Measurements from ENCODE around the gene CEP350.
A peak's percentile ranks its signal among the peaks of the same experiment; 100 is the strongest.

CEP350 gene, protein sequence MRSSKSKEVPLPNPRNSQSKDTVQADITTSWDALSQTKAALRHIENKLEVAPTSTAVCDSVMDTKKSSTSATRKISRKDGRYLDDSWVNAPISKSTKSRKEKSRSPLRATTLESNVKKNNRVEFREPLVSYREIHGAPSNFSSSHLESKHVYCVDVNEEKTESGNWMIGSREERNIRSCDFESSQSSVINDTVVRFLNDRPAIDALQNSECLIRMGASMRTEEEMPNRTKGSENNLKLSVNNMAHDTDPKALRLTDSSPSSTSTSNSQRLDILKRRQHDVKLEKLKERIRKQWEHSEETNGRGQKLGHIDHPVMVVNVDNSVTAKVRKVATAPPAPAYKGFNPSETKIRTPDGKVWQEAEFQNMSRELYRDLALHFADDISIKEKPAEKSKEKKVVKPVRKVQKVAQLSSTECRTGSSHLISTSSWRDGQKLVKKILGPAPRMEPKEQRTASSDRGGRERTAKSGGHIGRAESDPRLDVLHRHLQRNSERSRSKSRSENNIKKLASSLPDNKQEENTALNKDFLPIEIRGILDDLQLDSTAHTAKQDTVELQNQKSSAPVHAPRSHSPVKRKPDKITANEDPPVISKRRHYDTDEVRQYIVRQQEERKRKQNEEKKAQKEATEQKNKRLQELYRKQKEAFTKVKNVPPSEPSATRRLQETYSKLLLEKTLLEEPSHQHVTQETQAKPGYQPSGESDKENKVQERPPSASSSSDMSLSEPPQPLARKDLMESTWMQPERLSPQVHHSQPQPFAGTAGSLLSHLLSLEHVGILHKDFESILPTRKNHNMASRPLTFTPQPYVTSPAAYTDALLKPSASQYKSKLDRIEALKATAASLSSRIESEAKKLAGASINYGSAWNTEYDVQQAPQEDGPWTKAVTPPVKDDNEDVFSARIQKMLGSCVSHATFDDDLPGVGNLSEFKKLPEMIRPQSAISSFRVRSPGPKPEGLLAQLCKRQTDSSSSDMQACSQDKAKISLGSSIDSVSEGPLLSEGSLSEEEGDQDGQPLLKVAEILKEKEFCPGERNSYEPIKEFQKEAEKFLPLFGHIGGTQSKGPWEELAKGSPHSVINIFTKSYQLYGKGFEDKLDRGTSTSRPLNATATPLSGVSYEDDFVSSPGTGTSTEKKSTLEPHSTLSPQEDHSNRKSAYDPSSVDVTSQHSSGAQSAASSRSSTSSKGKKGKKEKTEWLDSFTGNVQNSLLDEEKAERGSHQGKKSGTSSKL (N-terminal part only)

DNA sequence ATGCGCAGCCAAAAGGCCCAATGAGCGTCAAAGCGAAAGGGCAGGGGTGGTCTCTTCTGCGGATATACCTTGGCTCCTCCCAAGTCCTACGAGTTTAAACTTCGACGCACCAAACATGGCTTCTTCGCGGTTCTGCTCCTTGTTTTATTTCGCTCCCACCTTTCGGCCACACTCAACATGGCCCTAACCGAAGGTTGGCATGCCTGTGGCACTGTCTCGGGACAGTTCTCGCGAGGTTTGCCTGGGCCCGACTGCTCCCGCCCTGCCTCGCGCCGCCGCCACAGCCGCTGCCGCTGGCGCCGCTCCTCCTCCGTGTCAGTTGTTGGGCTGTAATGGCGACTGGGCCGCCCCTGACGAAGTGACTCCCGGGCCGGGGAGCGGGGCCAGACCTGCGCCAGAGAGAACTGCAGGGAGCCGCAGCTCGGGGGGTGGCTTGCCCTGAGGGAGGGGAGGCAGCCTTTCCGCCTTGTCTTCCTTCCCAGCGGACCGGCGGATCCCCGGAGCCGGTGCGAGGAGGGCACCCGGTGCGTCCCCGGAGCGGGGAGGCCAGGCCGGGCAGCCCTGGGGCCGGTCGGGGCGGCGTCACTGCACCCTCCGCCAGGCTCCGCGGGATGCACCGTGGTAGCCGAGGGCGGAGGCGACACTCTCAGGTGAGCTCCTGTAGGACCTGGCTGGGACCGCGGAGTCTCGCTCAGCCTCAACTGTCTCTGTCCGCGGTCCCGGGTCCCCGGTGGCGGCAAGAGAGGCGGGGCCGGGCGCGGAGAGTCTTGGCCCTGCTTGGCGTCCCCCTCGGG, at the start of gene CEP350:
CEP350 (plus strand) TSS at position 318 of the 794 bp plus-strand sequence. CDS start 31,372 bp downstream, outside the sequence.
- H3K4me3 ChIP-seq (ENCODE audit: low read depth, low read length), result peak within 1 kb of the TSS; percentile 97

GRCh38 chr1:179910934-179911333, 43.7 kb upstream of the CEP350 start:
- no peak overlapping the region for H3K4me3 ChIP-seq (ENCODE audit: low read depth, low read length)
- TF ChIP-seq CTCF (IDR thresholded peaks at IDR 0.05; ENCODE audit: borderline replicate concordance, insufficient read depth, low read depth, low read length), result no peak

More for the DNA sequence above, at the start of gene CEP350:
- TF ChIP-seq CTCF (IDR thresholded peaks at IDR 0.05; ENCODE audit: borderline replicate concordance, insufficient read depth, low read depth, low read length), result no peak

DNA sequence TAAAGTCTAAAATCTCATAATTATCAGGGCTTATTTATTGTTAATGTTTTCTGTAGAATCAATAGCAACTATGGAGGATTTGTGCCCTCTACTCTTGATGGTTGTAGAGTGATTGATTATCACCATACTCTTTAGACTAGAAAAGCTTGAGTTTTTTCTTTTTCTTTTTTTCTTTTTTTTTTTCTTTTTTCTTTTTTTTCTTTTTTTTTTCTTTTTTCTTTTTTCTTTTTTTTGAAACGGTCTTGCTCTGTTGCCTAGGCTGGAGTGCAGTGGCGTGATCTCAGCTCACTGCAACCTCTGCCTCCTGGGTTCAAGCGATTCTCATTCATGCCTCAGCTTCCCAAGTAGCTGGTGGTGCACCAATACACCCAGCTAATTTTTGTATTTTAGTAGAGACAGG, 42.8 kb upstream of the CEP350 start:
- no peak for TF ChIP-seq CTCF (IDR thresholded peaks at IDR 0.05; ENCODE audit: borderline replicate concordance, insufficient read depth, low read depth, low read length)
- H3K4me3 ChIP-seq (ENCODE audit: low read depth, low read length), result no peak overlapping the region

- H3K4me3 ChIP-seq (ENCODE audit: low read depth, low read length), result no peak overlapping the region
- no peak for TF ChIP-seq CTCF (IDR thresholded peaks at IDR 0.05; ENCODE audit: borderline replicate concordance, insufficient read depth, low read depth, low read length)
Measured at GRCh38 chr1:179917601-179918429, 36.8 kb upstream of the CEP350 start.

GRCh38 chr1:179921472-179921871, 33.1 kb upstream of the CEP350 start:
- TF ChIP-seq CTCF (IDR thresholded peaks at IDR 0.05; ENCODE audit: borderline replicate concordance, insufficient read depth, low read depth, low read length), result no peak
- no peak overlapping the region for H3K4me3 ChIP-seq (ENCODE audit: low read depth, low read length)

Data from GM12875 (cell line).